AG10803 (cell line): ENCODE data around the gene TBCD.

Experiments
- DNase-seq: peaks from one replicate; pipeline ENCODE4 v3.0.0; 2010; ENCODE audit warnings: low read depth
- H3K4me3 ChIP-seq: 2 replicates; pipeline ENCODE4 v1.5.1; 2011; ENCODE audit warnings: mild to moderate bottlenecking, low read length, control low read depth
- CTCF ChIP-seq: conservative IDR thresholded peaks from 2 replicates; pipeline ENCODE4 v1.5.1; 2011; ENCODE audit warnings: mild to moderate bottlenecking, low read length, control low read depth, inconsistent platforms

The TBCD gene

DNA sequence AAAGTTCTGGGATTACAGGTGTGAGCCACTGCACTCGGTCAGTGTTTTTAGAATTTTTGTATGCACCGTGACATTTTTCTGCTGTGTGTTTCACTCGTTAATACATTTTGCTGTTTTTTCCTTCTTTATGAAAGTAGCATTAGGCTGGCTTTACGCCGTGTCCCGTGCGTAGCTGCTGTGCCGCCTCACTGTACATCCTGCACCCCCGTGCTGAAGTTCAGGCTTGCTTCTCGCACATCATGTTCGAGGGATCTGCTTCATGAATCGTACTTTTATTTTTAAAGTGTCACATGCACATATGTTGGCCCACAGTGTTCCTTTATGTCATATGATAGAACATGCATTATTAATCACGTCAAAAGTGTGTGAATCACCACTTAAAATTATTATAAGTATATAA is 172.3 kb downstream of the TBCD start:
- no peak for DNase-seq
- TF ChIP-seq CTCF: no peak
- H3K4me3 ChIP-seq: no peak overlapping the region

DNA sequence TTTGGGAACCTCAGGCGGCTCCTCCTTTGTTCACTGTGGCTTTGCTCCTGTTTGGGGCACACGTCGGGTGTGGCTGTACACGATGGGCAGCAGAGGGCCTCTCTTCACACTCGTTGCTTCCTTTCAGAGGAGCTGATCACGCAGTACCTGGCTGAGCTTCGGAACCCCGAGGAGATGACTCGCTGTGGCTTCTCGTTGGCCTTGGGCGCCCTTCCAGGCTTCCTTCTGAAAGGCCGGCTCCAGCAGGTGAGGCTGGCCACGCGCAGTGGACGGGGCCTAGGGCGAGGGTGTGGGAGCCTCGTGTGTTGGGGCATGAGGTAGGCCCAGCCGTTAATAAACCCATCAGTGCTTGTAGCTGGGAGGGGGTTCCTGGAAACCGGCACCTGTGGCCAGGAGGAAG is 172.9 kb downstream of the TBCD start:
- no peak overlapping the region for H3K4me3 ChIP-seq
- DNase-seq: no peak
- TF ChIP-seq CTCF: no peak

DNA sequence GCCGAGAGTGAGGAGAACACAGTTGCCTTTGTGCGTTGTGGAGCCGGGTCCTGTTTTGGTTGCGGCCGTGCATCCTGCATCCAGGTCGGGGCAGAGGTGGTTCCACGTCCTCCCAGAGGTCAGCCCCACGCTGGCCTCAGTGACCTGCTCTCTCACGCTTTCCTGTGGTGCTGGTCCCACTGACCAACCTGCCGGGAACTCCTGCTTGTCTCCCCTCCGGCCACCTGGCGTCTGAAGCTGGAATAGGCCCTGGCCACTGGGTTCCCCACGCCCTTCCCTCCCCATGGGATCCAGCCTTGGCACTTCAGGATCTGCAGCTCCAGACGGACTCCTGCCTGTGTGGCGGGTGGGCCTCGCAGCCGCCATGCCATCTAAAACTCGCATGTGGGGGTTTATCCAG is 173.5 kb downstream of the TBCD start:
- H3K4me3 ChIP-seq: no peak overlapping the region
- no peak for TF ChIP-seq CTCF
- no peak for DNase-seq

DNA sequence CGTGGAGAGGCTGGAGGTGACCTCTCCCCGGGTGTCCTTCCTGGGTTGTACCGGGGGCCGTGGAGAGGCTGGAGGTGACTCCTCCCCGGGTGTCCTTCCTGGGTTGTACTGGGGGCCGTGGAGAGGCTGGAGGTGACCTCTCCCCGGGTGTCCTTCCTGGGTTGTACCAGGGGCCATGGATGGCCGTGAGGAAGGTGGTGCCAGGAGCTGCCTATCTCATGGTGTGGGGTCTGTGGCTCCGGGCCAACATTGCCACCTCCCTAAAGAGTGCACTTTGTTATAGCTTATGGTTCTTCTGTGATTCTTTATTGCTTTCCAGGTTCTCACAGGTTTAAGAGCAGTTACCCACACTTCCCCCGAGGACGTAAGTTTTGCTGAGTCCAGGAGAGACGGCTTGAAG is 174.2 kb downstream of the TBCD start:
- no peak for TF ChIP-seq CTCF
- DNase-seq: no peak
- no peak overlapping the region for H3K4me3 ChIP-seq

- no peak for TF ChIP-seq CTCF
- H3K4me3 ChIP-seq: no peak overlapping the region
- no peak for DNase-seq
Measured at GRCh38 chr17:82926716-82927115, 174.9 kb downstream of the TBCD start.

- H3K4me3 ChIP-seq: no peak overlapping the region
- DNase-seq: no peak
- TF ChIP-seq CTCF: no peak
Measured at GRCh38 chr17:82927311-82927660, 175.4 kb downstream of the TBCD start.

GRCh38 chr17:82927661-82928601 is 176.1 kb downstream of the TBCD start:
- DNase-seq: no peak
- no peak overlapping the region for H3K4me3 ChIP-seq
- TF ChIP-seq CTCF: no peak
